K562 treated with DMSO at 1 percent for 4 hours (cell line): ENCODE measurements around the gene CCP110. TPM values are rescaled to one million over a fixed set of nuclear protein-coding genes. Genes with fewer than 3 reads are reported as not detected.

Experiments
- total RNA-seq: library from RNA; unstranded; fragments of 300-600 nt; gene quantifications from 2 replicates; pipeline ENCODE4 v1.2.3, GENCODE V29; 2022; ENCODE audit not compliant: insufficient read depth

The CCP110 gene, protein sequence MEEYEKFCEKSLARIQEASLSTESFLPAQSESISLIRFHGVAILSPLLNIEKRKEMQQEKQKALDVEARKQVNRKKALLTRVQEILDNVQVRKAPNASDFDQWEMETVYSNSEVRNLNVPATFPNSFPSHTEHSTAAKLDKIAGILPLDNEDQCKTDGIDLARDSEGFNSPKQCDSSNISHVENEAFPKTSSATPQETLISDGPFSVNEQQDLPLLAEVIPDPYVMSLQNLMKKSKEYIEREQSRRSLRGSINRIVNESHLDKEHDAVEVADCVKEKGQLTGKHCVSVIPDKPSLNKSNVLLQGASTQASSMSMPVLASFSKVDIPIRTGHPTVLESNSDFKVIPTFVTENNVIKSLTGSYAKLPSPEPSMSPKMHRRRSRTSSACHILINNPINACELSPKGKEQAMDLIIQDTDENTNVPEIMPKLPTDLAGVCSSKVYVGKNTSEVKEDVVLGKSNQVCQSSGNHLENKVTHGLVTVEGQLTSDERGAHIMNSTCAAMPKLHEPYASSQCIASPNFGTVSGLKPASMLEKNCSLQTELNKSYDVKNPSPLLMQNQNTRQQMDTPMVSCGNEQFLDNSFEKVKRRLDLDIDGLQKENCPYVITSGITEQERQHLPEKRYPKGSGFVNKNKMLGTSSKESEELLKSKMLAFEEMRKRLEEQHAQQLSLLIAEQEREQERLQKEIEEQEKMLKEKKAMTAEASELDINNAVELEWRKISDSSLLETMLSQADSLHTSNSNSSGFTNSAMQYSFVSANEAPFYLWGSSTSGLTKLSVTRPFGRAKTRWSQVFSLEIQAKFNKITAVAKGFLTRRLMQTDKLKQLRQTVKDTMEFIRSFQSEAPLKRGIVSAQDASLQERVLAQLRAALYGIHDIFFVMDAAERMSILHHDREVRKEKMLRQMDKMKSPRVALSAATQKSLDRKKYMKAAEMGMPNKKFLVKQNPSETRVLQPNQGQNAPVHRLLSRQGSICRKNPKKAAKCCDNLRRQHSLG
- 6.3 and 8.2 TPM in 2 replicates for total RNA-seq

DNA sequence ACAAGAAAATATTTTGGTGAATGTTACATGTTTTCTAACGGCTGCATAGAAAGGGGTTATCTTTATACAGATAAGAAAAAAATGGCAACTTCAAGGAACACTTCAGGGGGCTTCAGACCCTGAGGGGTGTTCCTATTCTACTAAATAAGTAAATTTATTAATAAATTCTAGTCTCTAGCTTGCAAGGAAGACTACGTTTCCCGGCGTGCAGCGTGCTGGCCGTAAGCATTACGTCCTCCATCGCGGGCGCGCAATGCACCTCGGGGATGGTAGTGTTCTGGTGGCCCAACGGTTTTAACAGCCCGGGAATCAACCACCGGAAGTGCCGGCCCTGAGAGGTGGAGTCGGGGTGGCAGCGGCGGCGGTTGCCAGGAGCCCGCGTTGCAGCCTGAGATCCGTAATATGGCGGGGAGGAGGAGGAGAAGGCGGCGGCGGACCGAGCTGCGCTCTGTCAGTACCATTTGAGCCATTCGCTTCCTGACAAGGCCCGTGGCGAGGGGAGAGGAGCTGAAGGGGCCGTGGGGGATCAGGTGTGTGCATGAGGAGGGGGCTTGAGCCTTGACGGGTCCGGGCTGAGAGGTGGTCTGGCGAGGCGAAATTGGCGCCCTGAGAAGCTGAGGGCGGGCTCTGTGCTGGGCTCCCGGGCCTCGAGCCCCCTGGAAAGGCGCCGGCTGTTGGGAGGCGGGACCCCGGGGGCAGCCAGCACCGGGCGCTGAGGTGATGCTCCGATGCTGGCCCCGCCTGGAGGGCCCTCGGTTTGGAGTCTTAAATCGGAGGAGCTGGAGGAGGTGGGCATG lies at the start of gene CCP110:
Gene CCP110, plus strand, starts transcription at position 384 of the 797 bp plus-strand sequence. CDS start 3,940 bp downstream, outside the sequence.

DNA sequence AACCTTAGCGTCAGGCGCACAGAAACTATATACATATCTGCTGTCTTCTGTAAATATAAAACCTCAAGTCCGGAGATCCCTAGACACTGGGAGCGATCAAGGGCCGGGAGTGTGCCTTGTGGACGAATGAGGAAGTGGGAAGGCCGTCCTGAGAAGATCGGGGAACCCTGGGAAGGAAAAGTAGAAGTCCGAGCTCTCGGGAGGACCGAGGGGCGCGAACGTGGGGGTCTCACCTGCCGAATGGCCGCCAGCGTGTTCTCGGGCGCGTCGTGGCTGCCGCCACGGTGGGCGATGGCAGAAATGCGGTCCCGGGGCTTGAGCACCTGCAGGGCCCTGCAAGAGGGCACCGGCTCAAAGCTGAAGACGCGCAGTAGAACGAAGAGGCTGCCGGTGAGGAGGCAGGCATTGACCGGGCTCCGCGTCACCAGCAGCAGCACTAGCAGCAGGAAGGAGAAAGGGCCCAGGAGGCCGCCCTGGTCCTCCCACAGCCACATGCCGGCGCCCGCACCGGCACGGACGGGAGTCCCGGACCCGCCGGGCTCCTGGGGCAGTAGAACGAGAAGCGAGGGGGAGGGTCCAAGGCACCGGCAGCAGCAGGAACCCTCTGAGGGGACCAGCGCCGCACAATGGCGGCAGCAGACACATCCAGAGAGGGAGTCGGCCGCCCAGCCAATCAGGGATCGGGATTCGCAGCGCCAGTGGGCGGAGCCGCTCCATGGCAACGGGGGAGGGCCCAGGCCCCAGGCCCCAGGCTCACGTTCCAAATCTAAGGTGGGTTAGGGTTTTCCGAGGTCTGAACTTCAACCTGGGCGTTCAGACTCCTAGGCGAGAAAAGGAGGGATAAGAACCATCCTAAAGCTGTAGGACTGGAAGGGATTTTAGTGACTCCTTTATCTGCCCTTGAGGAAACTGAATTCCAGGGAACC lies 2.0 kb upstream of the CCP110 start, which contains the start of gene GDE1:
Gene GDE1, minus strand, starts transcription at position 628 of the 926 bp plus-strand sequence. Its CDS starts 134 bp downstream, at position 494.

GRCh38 chr16:19555186-19555937 lies 31.6 kb downstream of the CCP110 start, which contains the start of gene VPS35L:
Gene VPS35L, plus strand, starts transcription at chr16:19555703. Its CDS starts 27 bp downstream, at chr16:19555730.

Other genes with a start within 250 kb of the CCP110 start
- gene CLEC19A, start 238.2 kb upstream of the CCP110 start, total RNA-seq, result not detected in 2 replicates
- 1.9 TPM in 1 of 2 replicates, not detected in the other for gene TMC5, start 106.1 kb upstream of the CCP110 start, total RNA-seq
- 59.6 and 68.8 TPM in 2 replicates for gene GDE1, start 1.8 kb upstream of the CCP110 start, total RNA-seq
- 11.3 and 13.2 TPM in 2 replicates for gene VPS35L, start 31.8 kb downstream of the CCP110 start, total RNA-seq
- 8.4 and 8.7 TPM in 2 replicates for gene KNOP1, start 194.3 kb downstream of the CCP110 start, total RNA-seq
- gene IQCK, start 194.3 kb downstream of the CCP110 start, total RNA-seq, result 4.6 and 4.9 TPM in 2 replicates